GM03348 (cell line): ENCODE data around the gene ZDHHC19.
"Not testable (repeated sequence)": the region's sequence is repeated elsewhere in the genome, so short reads cannot be mapped to it uniquely, and the experiment has no call there.

Source experiments
- DNase-seq: peaks from one replicate; pipeline ENCODE4 v3.0.0; 2012; ENCODE audit warnings: low spot score

Gene ZDHHC19

GRCh38 chr3:196225086-196225485 is 13.9 kb upstream of the ZDHHC19 start:
- no peak for DNase-seq

- no peak for DNase-seq
Measured at GRCh38 chr3:196222876-196223595, 11.8 kb upstream of the ZDHHC19 start.

GRCh38 chr3:196220991-196221390 is 9.8 kb upstream of the ZDHHC19 start:
- DNase-seq = no peak

- DNase-seq = no peak
Measured at GRCh38 chr3:196220587-196220986, 9.4 kb upstream of the ZDHHC19 start.

GRCh38 chr3:196219970-196220311 is 8.7 kb upstream of the ZDHHC19 start:
- DNase-seq = no peak

- peak; percentile 82 for DNase-seq
Measured at GRCh38 chr3:196219194-196219969, 8.2 kb upstream of the ZDHHC19 start.

GRCh38 chr3:196218155-196218712 is 7.0 kb upstream of the ZDHHC19 start:
- no peak for DNase-seq

- DNase-seq = no peak
Measured at GRCh38 chr3:196217307-196218154, 6.3 kb upstream of the ZDHHC19 start.

- no peak for DNase-seq
Measured at GRCh38 chr3:196216681-196217211, 5.5 kb upstream of the ZDHHC19 start.

GRCh38 chr3:196216089-196216564 is 4.9 kb upstream of the ZDHHC19 start, which contains the start of gene SLC51A:
Gene SLC51A, plus strand, starts transcription at chr3:196216534. Its CDS starts 179 bp downstream, at chr3:196216713.
- no peak for DNase-seq

- no peak for DNase-seq
Measured at GRCh38 chr3:196215493-196216020, 4.4 kb upstream of the ZDHHC19 start.

- DNase-seq = no peak
Measured at GRCh38 chr3:196214783-196215441, 3.7 kb upstream of the ZDHHC19 start.

- not testable (repeated sequence) for DNase-seq
Measured at GRCh38 chr3:196209944-196210672, 1.1 kb downstream of the ZDHHC19 start.

GRCh38 chr3:196208942-196209695 is 2.1 kb downstream of the ZDHHC19 start:
- DNase-seq = no peak

- DNase-seq = peak; percentile 47
Measured at GRCh38 chr3:196207833-196208607, 3.2 kb downstream of the ZDHHC19 start.

- DNase-seq = peak; percentile 83
Measured at GRCh38 chr3:196207159-196207832, 3.9 kb downstream of the ZDHHC19 start.

- not testable (repeated sequence) for DNase-seq
Measured at GRCh38 chr3:196205442-196206205, 5.6 kb downstream of the ZDHHC19 start.
